RWPE1 (cell line): ENCODE data around the gene UBALD2.
"Not testable (repeated sequence)": the region's sequence is repeated elsewhere in the genome, so short reads cannot be mapped to it uniquely, and the experiment has no call there.

ENCODE experiments used
- CTCF ChIA-PET: fragments of 350-600 bp; sonication (Branson Sonifier 250); formaldehyde crosslinking; extraction: SDS; loops from one replicate; lab custom pipeline; 2021; lab: Yijun Ruan, JAX
- POLR2A ChIA-PET: fragments of 400-600 bp; formaldehyde crosslinking; extraction: SDS; loops from one replicate; lab custom pipeline; 2020; ENCODE audit warnings: antibody characterized with exemption; ENCODE audit not compliant: low non-redundant PET; lab: Yijun Ruan, JAX
- DNase-seq: peaks from one replicate; pipeline ENCODE4 v3.0.0; 2012; ENCODE audit warnings: low spot score
- H3K27ac ChIP-seq: fragments of 450-650 bp; 2 replicates; pipeline ENCODE4 v1.5.1; 2017
- CTCF ChIP-seq: fragments of 450-650 bp; conservative IDR thresholded peaks from 2 replicates; pipeline ENCODE4 v1.5.1; 2017; ENCODE audit warnings: low read depth, mild to moderate bottlenecking

The UBALD2 gene

GRCh38 chr17:76304226-76305134 is 39.3 kb downstream of the UBALD2 start:
- POLR2A ChIA-PET, result interaction anchor here (0.7 kb wide), 1 partner anchor 282 kb away, joined by 6 read pairs; no protein-coding TSS in a partner anchor
- H3K27ac ChIP-seq, result no peak overlapping the region
- CTCF ChIA-PET, result interaction anchor here (3.0 kb wide), 1 partner anchor 93 kb away, joined by 22 read pairs; no protein-coding TSS in a partner anchor
- no peak for DNase-seq
- no peak for TF ChIP-seq CTCF

GRCh38 chr17:76305135-76305454 is 39.9 kb downstream of the UBALD2 start:
- not testable (repeated sequence) for H3K27ac ChIP-seq, DNase-seq
- ChIA-PET POLR2A (interaction anchor here (0.7 kb wide), 1 partner anchor 283 kb away, joined by 6 read pairs; no protein-coding TSS in a partner anchor), CTCF (interaction anchor here (3.0 kb wide), 1 partner anchor 93 kb away, joined by 22 read pairs; no protein-coding TSS in a partner anchor)

- H3K27ac ChIP-seq, result peak overlapping the region; percentile 5; the same call in 1 of the 2 replicates
- DNase-seq, result no peak
- ChIA-PET CTCF (interaction anchor here (1.1 to 2.2 kb wide), 2 partner anchors 91 to 151 kb away, joined by 3 to 11 read pairs; no protein-coding TSS in a partner anchor), POLR2A (no interaction called here)
- no peak for TF ChIP-seq CTCF
These were observed 42.3 kb downstream of the UBALD2 start for GRCh38 chr17:76307299-76307965.

GRCh38 chr17:76307966-76308338 is 42.8 kb downstream of the UBALD2 start, which contains the start of gene QRICH2:
TSS of gene QRICH2 (minus strand) at chr17:76308276. CDS start at chr17:76307998, 278 bp downstream.
- TF ChIP-seq CTCF, result no peak
- peak within 1 kb of the TSS; percentile 5; the same call in 1 of the 2 replicates for H3K27ac ChIP-seq
- ChIA-PET POLR2A (no interaction called here), CTCF (interaction anchor here (1.1 to 2.2 kb wide), 2 partner anchors 90 to 151 kb away, joined by 3 to 11 read pairs; no protein-coding TSS in a partner anchor)
- DNase-seq, result no peak

GRCh38 chr17:76309461-76309860 is 44.3 kb downstream of the UBALD2 start:
- no peak for DNase-seq
- H3K27ac ChIP-seq, result no peak overlapping the region
- POLR2A ChIA-PET, result no interaction called here
- CTCF ChIA-PET, result interaction anchor here (0.7 kb wide), 1 partner anchor 96 kb away, joined by 3 read pairs; no protein-coding TSS in a partner anchor
- no peak for TF ChIP-seq CTCF

- TF ChIP-seq CTCF, result no peak
- H3K27ac ChIP-seq, result no peak overlapping the region
- CTCF ChIA-PET, result interaction anchor here (0.6 to 0.9 kb wide), 2 partner anchors 10 to 27 kb away, joined by 3 read pairs; no protein-coding TSS in a partner anchor
- POLR2A ChIA-PET, result no interaction called here
- no peak for DNase-seq
These were observed 47.6 kb downstream of the UBALD2 start for GRCh38 chr17:76312735-76313134.
